Psoas muscle (tissue), 8 donors: Measurements from ENCODE around the gene PRKCH. TPM values are rescaled to one million over a fixed set of nuclear protein-coding genes. Genes with fewer than 3 reads are reported as not detected.

Experiments used
- ATAC-seq, 4 donors: fragments of 200-7000 bp; cut with Tn5 transposase; one replicate each; pipeline ENCODE4 v1.9.1; 2020; ENCODE audit warnings: moderate library complexity in 3 of 4, mild to moderate bottlenecking in 2 of 4
- DNase-seq, 2 donors: peaks; one replicate each; pipeline ENCODE4 v3.0.0-alpha.2; 2020
- H3K27ac ChIP-seq: fragments of 200-600 bp; one replicate; pipeline ENCODE4 v1.8.0; 2022
- H3K27me3 ChIP-seq, 3 donors: fragments of 200-600 bp in 1 of 3; one replicate each; pipeline versions ENCODE4 v1.6.1 to v1.8.0; 2013 to 2022; ENCODE audit warnings: low read length in 2 of 3, mild to moderate bottlenecking in 2 of 3, moderate library complexity in 1 of 3; ENCODE audit not compliant: insufficient read depth in 3 of 3
- H3K36me3 ChIP-seq, 2 donors: fragments of 200-600 bp in 1 of 2; one replicate each; pipeline versions ENCODE4 v1.6.1 to v1.8.0; 2013 to 2022; ENCODE audit warnings: low read depth in 1 of 2, mild to moderate bottlenecking in 1 of 2, moderate library complexity in 1 of 2; ENCODE audit not compliant: insufficient read depth in 1 of 2
- H3K4me1 ChIP-seq: fragments of 200-600 bp; one replicate; pipeline ENCODE4 v1.8.0; 2022
- H3K4me3 ChIP-seq: fragments of 200-600 bp; one replicate; pipeline ENCODE4 v1.8.0; 2022; ENCODE audit warnings: mild to moderate bottlenecking
- H3K9me3 ChIP-seq: fragments of 200-600 bp; one replicate; pipeline ENCODE4 v1.8.0; 2022
- WGBS, 3 donors: extraction: QIAGEN DNeasy Blood & Tissue Kit; methylation state at CpG; one replicate each; pipeline versions ENCODE4 v1.1.6 to v1.1.7; 2013; 5-methylcytosine and 5-hydroxymethylcytosine counted together
- intact Hi-C, 2 donors: fragments of 100-400 bp; cut with DNase I; formaldehyde crosslinking; loops; one replicate each; pipeline versions ENCODE4 v1.11.0 to v1.14.2; 2022
- polyA plus RNA-seq, 3 donors: library from polyadenylated mRNA; stranded (reverse); fragments of 200-250 nt; gene quantifications; one replicate each; pipeline ENCODE4 v1.2.3, GENCODE V29; 2013
- total RNA-seq, 4 donors: library from RNA; stranded (reverse); fragmentation: NEBNext Ultra II Directional in 2 of 4; extraction: Animal tissue kit (Norgen Biotek cat#: 25700) in 2 of 4; gene quantifications; one replicate each; pipeline versions ENCODE4 v1.2.1 to v1.2.4, GENCODE V29; 2021 to 2023
- TF ChIP-seq, protein P1 (sequence below): fragments of 200-600 bp; IDR thresholded peaks from one replicate; pipeline ENCODE4 v1.8.0; 2022; ENCODE audit warnings: antibody characterized with exemption
- donor health status: healthy with polysubstance abuse.
- donor health status: DM: no; HTN: no; CAD: no; lungs with moderate emphysema.
- donor health status: Bipolar disorder and iron deficiency.
- donor health status: healthy.
- donor health status: DM: yes; HTN: yes; CAD: no.
- donor health status: DM: no; HTN: no; CAD: no.
- donor health status: DM: no; HTN: no; CAD: no.
- donor health status: DM: yes; HTN: yes; CAD: no.

PRKCH gene
- total and polyA plus RNA-seq, 7 donors: 5.9 to 17.9 (median 11.1) TPM

DNA sequence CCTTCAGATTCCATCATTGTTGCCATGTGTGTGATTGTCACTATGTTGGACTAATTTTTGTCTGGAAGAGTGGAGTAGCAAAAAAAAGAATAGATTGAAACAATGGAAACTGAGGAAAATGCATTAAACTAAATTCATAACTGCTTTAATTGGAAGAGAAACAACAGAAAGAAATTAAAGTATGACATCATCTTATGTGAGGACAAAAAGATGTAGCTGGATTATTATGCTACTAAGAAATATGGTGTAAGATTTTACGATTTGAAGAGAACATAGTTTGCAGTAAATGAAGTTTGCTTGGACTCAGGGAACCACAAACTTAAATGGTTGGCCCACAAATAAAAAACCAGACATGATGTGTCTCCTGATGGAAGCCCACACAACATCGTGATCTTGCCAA, 76.8 kb downstream of the PRKCH start:
- Histone ChIP-seq H3K36me3 (no peaks in the 10 kb centered on the region), H3K4me3 (no peak overlapping the region), H3K27ac (no peak overlapping the region), H3K9me3 (no peaks in the 10 kb centered on the region), H3K27me3 (no peaks in the 10 kb centered on the region), H3K4me1 (peaks cover 3% of the 10 kb centered on the region)
- TF ChIP-seq, protein P1, sequence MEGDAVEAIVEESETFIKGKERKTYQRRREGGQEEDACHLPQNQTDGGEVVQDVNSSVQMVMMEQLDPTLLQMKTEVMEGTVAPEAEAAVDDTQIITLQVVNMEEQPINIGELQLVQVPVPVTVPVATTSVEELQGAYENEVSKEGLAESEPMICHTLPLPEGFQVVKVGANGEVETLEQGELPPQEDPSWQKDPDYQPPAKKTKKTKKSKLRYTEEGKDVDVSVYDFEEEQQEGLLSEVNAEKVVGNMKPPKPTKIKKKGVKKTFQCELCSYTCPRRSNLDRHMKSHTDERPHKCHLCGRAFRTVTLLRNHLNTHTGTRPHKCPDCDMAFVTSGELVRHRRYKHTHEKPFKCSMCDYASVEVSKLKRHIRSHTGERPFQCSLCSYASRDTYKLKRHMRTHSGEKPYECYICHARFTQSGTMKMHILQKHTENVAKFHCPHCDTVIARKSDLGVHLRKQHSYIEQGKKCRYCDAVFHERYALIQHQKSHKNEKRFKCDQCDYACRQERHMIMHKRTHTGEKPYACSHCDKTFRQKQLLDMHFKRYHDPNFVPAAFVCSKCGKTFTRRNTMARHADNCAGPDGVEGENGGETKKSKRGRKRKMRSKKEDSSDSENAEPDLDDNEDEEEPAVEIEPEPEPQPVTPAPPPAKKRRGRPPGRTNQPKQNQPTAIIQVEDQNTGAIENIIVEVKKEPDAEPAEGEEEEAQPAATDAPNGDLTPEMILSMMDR: no peak
- no peak for ATAC-seq
- intact Hi-C loops: no loop called here
- 82 to 86% (median 83%) methylated on average over 2 of the region's 2 CpGs for WGBS, 3 donors
- DNase-seq: no peak

DNA sequence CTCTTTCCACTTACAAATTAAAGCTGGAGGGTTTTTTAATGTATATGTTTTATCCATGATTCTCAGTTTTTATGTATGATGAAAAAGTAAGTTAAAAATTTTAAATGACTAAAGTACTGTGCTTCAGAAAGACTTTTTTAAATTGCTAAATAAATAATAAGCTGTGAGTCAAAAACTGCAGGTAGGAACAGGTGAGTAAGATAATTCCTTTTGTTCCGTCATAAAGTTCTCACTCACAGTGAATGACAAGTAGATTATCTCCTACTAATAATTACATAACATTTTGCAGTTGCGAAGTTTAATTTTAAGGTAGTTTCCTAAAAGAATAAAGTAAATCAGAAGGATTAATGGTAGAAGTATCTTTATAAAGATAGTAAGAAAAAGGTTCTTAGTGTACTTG, 78.0 kb downstream of the PRKCH start:
- ATAC-seq: no peak
- WGBS, 3 donors: 91 to 96% (median 93%) methylated on average over 2 of the region's 2 CpGs

DNA sequence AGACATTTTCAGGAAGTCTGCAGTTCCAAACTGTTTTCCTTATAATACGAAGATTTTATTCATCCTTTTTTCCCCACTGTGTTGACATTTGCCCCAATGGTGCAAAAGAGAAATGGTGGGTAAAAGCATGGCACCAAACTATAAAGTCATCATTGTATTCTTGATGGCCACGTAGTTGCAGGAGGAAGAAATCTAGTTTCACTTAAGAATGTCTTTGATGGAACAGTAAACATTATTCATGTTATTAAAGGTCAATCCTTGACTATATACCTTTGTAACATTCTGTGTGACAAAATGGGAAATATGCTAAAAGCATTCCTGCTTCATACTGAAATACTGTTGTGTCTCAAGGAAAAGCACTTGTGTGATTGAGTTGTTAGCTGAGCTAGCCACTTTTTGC, 80.1 kb downstream of the PRKCH start:
- peaks cover 11% of the 10 kb centered on the region for H3K4me1 ChIP-seq
- no peaks in the 10 kb centered on the region for H3K36me3 ChIP-seq
- no peak overlapping the region for H3K27ac ChIP-seq
- DNase-seq: no peak
- intact Hi-C loops: no loop called here
- TF ChIP-seq, protein P1: no peak
- H3K4me3 ChIP-seq: no peak overlapping the region
- ATAC-seq: no peak
- H3K27me3 ChIP-seq: no peaks in the 10 kb centered on the region
- WGBS, 3 donors: 77 to 89% (median 84%) methylated on average over 2 of the region's 2 CpGs
- no peaks in the 10 kb centered on the region for H3K9me3 ChIP-seq

More for the DNA sequence above, 78.0 kb downstream of the PRKCH start:
- no peak overlapping the region for H3K27ac ChIP-seq
- no peaks in the 10 kb centered on the region for H3K27me3 ChIP-seq
- no peaks in the 10 kb centered on the region for H3K36me3 ChIP-seq
- no peaks in the 10 kb centered on the region for H3K9me3 ChIP-seq
- intact Hi-C loops: no loop called here
- H3K4me1 ChIP-seq: peaks cover 7% of the 10 kb centered on the region
- TF ChIP-seq, protein P1: no peak
- H3K4me3 ChIP-seq: no peak overlapping the region
- no peak for DNase-seq

DNA sequence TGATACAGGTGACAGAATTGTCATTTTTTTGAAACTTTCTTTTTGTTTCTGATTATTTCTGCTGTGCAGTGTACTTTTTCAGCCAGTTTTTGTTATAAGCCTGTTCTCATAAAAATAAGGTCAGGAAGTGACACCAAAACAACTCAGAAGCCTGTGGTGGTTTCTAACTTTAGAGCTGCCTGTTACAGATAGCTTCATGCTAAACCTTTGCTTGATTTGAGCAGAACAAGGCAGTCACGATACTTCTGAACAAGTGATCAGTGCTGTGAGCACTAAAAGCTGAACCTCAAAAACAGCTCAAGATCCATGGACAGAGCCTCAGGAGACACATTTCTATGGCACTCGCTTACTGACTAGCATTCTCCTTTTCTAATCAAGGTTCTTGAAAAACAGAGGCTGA, 82.0 kb downstream of the PRKCH start:
- Histone ChIP-seq H3K9me3 (no peaks in the 10 kb centered on the region), H3K36me3 (no peaks in the 10 kb centered on the region), H3K4me3 (no peak overlapping the region), H3K27me3 (no peaks in the 10 kb centered on the region), H3K4me1 (peaks cover 13% of the 10 kb centered on the region), H3K27ac (no peak overlapping the region)
- no peak for DNase-seq
- intact Hi-C loops: no loop called here
- WGBS, 3 donors: 52 to 57% (median 57%) methylated on average over 2 of the region's 2 CpGs
- no peak for ATAC-seq
- TF ChIP-seq, protein P1: no peak

DNA sequence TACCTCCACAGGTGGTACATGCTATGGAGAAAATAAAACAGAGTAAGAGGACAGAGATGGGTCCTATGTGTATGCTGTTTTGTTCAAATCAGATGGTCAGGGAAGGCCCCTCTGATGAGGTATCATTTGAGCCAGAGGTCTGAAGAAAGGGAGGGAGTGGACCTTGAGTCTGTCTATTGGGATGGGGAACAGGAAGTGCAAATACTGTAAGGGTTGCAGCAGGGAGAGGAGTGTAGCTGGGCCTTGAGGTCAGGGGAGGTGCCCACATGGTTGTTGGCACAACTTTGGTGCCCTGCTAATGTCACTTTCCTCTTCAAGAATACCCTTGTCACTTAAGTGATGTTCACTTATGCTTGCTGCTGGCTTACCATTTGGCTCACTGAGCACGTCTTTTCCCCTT, 83.3 kb downstream of the PRKCH start:
- Histone ChIP-seq H3K27ac (no peak overlapping the region), H3K4me1 (peaks cover 13% of the 10 kb centered on the region), H3K36me3 (no peaks in the 10 kb centered on the region), H3K27me3 (no peaks in the 10 kb centered on the region), H3K9me3 (no peaks in the 10 kb centered on the region), H3K4me3 (no peak overlapping the region)
- TF ChIP-seq, protein P1: no peak
- 67 to 86% (median 78%) methylated on average over 1 of the region's 1 CpG for WGBS, 3 donors
- DNase-seq: no peak
- no peak for ATAC-seq
- intact Hi-C loops: no loop called here
